ENCODE results near the gene NECAB2.
A peak's percentile ranks its signal among the peaks of the same experiment; 100 is the strongest.
"Not testable (repeated sequence)": the region's sequence is repeated elsewhere in the genome, so short reads cannot be mapped to it uniquely, and the experiment has no call there.

NECAB2 gene

DNA sequence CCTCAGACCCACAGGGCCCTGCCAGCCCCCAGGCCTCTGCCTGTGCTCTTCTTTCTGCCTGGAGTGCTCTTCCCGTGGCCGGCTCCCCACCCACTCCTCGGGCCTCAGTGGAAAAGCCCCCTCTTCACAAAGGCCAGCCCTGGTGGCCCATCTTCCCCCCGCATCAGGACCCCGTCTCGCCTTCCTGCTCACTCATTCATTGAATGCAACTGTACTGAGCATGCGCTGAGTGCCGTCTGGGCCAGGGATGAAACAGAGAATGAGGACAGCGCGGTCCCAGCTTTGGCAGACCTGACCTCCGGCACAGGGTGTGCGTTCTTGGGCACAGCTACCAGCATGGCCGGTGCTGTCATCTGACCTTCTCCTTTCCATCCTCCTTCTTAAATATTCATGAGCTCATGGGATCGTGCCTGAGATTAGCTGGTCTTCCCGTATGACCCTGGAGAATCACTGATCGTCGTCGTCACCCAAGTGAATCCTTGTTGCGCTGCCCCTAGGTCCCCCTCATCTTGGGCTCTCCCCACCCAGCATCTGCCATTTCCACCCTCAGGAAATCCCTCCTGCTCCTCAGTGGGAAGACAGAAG, 31.4 kb upstream of the NECAB2 start:
- no peak for DNase-seq (ENCODE audit: low spot score)

DNA sequence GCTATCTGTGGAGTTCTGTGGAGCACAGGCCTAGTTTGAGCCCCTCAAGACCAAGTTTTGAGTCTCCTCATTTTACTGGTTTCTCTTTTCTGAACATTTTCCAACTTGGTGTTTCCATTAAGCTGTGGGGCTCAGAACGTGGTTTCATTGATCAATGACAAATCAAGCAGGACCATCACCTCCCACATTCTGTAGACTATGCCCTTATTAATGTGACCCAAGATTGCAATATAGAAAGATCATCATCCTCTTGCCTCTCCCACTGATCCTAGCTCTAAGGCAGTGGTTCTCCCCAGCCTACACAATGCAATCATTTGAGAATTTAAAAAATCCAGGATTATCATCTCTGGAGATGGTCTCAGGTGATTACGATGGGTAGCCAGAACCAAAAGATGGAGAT, 30.8 kb upstream of the NECAB2 start:
- no peak for DNase-seq (ENCODE audit: low spot score)

DNA sequence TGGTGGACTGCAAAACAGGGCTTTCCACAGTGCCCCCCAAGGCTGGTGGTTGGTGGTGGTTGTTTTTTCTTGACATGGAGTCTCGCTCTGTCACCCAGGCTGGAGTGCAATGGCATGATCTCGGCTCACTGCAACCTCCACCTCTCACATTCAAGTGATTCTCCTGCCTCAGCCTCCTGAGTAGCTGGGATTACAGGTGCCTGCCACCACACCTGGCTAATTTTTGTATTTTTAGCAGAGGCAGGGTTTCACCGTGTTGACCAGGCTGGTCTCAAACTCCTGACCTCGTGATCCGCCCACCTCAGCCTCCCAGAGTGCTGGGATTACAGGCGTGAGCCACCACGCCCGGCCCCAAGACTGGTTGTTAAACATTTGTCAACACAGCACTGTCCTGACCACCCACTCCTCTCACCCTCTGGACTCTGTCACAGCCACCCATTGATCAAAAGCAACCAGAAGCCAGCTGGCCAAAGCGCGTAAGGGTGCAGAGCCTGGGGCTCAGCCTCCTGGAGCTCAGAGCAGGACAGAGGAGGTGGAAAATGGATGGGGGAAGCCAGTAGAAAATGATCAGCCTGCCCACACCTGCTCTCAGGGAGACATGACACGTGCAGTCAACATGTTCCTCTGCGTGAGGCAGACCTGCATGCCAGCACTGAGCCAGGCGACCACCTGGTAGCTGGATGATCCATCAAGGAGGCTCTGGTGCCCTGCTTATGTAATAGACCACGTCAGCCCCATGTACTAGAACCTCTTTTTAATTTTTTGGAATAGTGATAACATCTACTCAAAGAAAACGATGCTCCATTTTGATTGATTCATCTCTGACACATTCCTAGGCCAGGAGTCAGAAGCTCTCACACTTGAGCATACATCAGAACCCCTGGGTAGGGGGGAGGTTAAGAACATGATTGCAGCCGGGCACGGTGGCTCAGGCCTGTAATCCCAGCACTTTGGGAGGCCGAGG, 29.8 kb upstream of the NECAB2 start:
- DNase-seq (ENCODE audit: low spot score), result no peak

DNA sequence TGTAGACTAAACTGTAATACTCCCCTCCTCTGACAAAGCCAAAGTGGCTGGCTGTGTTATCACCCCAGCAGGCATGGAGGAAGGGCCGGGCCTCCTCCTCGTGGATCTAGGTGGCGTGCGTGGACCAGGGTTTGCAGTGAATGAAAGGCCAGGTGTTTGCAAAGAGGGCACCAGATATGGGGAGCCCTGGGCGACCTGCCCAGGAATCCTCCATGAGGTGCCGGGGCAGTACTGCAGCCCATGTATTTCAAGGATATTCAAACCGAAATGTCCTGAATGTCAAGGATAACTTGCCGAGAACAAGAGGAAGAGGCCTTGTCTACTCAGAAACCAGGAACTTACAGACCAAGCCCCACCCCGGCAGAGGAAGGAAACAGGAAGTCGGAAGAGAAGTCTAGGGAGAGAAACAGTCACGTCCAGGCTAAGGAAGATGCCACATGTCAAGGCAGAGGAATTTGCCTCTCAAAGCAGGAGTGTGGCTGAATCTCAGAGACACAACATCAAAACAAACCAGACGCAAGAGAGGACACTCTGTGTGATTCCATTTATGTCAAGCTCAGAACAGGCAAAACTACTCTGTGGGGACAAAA, 28.7 kb upstream of the NECAB2 start:
- no peak for DNase-seq (ENCODE audit: low spot score)

DNA sequence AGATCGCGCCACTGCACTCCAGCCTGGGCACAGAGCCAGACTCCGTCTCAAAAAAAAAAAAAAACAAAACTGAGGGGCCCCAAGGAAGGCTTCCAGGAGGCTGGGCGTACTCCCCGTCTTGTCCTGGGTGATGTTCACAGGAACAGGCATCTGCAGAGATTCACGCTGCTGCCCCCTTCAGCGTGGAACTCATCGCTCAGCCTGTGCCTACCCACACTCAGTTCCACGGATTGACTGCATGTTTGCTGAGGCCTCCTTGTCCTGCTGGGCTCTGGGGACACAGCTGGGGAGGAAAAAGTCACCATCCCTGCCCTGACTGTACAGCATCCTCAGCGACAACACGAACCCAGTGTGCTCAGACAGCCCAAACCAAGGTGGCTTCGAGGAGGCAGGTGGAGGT, 27.9 kb upstream of the NECAB2 start:
- DNase-seq (ENCODE audit: low spot score), result no peak

DNA sequence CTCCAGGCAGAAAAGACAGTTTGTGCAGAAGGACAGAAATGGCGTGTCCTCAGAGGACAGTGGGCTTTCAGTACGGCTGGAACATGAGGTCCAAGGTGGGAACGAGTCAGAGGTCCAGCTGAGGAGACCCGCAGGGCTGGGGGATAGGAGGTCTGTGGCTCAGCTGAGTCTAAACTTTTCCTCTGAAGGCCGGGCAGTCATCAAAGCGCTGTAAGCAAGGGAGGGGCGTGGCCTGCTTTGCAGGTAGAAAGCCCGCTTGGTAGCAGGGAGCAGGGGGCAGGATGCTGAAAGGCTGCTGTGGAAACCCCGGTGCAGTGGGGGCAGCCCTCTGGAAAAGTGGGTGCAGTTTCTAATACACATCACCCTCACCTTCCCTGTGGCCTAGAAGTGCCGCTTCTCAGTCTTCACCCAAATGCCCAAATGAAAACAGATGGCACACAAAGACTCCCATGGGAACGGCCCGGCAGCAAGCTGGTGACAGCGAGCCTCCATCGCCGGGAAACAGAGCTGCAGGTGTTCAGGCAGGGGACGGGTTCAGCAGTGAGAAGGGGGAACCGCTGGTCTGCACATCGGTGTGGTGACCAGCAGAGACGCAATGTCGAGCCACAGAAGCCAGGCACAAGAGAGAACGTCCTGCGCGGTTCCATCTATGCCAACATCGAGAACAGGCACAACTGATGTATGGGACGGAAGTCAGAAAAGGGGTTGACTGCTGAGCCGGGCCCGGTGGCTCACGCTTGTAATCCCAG, 27.2 kb upstream of the NECAB2 start:
- DNase-seq (ENCODE audit: low spot score), result no peak

DNA sequence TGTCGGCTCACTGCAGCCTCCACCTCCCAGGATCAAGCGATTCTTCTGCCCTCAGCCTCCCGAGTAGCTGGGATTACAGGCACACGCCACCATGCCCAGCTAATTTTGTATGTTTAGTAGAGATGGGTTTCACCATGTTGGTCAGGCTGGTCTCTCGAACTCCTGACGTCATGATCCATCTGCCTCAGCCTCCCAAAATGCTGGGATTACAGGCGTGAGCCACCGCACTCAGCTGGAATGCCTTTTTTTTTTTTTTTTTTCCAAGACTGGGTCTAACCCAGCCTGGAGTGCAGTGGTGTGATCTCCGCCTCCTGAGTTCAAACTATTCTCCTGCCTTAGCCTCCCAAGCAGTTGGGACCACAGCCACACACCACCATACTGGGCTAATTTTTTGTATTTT, 26.5 kb upstream of the NECAB2 start:
- DNase-seq (ENCODE audit: low spot score), result not testable (repeated sequence)

DNA sequence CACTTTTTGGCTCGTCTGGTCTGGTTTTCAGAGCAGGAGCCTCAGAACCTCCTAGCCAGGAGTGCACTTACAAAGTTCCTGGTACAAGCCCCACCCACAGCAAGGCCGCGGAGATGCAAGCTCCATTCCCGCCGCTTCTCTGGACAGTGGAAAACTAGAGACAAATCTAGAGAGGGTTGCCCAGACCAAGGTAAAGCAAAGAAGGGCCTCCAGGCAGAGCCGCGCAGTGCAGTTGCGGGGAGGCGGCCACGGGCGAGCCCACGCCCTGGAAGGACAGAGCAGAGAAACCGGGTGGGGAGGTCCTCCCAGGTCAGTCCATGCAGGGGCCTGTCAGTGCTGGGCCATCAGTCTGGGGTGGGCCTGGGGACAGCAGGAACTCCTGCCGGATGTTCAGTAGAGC, 26.0 kb upstream of the NECAB2 start:
- no peak for DNase-seq (ENCODE audit: low spot score)

DNA sequence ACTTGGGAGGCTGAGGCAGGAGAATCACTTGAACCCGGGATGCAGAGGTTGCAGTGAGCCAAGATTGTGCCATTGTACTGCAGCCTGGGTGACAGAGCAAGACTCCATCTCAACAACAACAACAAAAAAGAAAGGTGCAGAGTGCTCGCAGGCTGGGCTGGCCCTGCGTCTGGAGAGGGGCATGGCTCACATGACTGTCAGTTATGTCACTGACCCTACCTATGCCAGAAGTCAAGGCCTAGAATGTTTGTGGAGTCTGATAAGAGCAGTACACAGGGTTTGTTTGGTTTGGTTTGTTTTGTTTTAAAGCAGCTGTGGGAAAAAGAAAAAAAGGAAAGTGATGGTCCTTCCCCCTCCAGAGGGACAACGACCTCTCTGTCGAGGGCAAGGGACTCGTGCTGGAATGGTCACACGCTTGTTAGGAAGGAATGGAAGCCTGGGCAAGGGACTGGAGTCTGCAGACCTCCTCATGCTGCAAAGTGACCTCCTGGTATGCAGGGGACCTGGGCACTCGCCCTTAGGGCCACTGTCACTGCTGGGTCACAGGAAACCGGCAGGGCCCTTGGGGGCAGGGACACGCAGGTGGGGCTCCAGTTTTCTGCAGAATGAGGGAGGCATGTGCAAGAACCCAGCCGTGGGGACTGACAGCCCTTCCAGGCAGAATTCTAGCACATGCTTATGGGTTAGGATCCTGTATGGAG, 25.1 kb upstream of the NECAB2 start:
- DNase-seq (ENCODE audit: low spot score), result no peak

DNA sequence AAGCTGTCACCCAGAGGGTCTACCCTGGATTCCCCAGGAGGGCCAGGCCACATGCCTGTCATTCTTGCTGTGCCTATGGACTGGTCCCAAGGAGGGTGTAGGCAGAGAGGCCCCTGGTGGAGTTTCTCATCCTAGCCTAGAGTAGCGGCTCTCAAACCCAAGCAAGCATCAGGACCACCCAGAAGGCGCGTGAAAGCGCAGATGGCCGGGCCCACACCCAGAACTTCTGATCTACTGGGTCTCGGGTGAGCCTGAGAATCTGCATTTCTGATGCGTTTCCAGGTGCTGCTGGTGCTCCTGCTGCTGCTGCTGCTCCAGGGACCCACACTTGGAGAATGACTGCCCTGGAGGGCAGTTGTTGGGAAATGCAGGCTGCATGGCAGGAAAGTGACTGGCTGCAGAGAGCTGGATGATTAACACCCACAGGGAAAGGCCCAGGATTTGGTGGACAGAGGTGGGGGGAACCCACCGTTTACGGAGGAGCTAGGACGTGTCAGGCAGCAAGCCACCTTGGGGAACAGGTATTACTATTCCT, 24.5 kb upstream of the NECAB2 start:
- DNase-seq (ENCODE audit: low spot score), result no peak

DNA sequence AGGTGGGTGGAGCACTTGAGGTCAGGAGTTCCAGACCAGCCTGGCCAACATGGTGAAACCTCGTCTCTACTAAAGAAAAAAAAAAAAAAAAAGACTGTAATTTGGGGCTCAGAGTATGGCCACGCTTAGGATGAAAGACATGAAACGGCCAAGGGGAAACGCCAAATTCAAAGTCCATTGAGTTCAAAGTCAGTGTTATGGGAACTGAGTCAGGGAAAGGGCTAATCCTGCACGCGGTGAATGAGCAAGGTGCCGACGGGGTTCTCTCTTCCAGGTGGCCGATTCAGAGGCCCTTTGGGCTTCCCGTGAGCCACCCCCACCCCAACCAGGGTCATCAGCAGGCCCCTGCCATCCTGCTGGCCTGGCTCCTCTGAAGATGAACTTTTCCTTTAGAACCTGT, 22.5 kb upstream of the NECAB2 start:
- no peak for DNase-seq (ENCODE audit: low spot score)

DNA sequence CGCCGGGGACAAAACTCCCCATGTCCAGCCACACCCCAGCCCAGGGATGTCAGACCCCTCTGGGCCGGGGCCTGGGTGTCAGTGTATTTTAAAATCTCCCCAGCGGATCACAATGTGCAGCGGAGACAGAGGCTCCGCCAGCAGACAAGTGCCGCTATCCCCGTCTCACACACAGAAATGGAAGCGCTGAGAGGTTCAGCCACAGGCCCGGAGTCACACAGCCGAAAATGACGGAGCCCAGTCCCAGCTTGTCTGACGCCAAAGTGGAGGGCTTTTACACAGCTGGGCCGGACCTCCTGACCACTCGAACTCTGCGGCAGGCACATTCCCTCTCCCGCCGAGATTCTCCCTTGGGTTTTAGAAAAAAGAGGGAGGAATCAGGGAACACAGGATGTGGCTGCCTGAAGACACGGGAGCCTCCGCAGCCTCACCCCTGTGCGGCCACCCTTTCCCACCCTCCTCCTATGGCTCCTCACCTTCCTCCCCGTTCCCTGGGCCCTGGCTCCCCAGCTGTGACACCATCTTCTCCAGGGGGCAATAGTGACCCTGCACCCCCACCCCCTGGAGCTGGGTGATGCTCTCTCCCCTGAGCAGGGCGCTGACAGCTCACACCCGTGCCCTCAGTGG, 21.8 kb upstream of the NECAB2 start:
- no peak for DNase-seq (ENCODE audit: low spot score)

DNA sequence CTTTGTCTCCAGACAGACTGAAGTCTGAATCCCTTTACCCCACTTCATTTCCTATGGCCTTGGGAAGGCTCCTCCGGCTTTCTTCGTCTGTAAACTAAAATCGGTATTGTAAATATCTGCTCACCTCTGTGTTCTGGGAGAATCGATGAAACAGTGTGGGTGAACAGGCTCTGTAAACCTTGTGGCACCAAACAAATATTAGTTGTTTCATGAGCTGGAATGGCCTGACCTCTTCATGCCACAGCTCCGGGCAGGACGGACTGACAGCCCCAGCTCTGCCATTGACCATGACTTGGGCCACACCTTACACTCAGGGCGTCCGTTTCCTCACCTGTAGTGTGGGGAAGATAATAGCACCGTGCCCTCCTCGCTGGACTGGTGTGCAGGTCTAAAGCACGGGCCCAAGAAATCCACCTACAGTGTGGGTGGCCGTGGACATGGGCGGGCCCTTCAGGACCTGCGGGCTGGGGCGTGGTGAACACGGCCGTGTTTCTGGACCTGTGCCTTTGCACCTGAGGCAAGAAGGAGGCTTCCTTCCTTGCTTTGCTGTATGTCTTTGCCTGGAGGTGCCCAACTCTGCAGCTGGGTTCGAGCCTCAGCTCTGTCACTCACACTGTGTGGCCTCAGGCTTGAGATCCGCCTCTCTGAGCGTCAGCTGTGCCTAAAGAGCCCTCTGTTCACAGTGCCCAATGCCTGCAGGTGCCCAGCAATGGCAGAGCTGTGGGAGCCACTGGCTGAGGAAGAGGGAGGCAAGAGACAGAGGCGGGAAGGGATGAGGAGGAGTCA, 21.1 kb upstream of the NECAB2 start:
- DNase-seq (ENCODE audit: low spot score), result no peak

DNA sequence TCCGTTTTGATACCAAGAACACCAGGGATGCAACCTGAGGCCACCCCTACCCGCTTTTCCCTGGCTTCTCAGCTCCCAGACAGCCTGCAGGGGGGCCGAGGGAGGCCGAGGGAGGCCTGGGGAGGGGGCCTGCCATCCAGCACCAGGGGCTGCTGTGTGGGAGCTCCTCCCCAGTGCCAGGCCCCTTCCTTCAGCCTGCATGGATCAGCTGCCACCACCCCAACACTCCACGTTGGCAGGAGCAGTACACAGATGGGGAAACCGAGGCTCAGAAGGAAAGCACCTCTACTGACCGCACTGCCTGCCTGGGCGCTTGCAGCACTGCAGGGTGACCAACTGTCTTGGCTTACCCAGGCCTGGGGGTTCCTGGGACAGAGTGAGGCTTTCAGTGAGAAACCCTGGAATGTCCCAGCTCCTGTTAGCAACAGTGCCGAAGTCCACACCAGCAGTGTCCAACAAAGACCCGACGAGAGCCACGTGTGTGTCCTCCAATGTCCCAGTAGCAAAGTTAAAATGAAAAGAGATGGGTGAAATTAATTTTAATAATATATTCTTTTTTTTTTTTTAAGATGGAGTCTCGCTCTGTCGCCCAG, 20.3 kb upstream of the NECAB2 start:
- DNase-seq (ENCODE audit: low spot score), result no peak

DNA sequence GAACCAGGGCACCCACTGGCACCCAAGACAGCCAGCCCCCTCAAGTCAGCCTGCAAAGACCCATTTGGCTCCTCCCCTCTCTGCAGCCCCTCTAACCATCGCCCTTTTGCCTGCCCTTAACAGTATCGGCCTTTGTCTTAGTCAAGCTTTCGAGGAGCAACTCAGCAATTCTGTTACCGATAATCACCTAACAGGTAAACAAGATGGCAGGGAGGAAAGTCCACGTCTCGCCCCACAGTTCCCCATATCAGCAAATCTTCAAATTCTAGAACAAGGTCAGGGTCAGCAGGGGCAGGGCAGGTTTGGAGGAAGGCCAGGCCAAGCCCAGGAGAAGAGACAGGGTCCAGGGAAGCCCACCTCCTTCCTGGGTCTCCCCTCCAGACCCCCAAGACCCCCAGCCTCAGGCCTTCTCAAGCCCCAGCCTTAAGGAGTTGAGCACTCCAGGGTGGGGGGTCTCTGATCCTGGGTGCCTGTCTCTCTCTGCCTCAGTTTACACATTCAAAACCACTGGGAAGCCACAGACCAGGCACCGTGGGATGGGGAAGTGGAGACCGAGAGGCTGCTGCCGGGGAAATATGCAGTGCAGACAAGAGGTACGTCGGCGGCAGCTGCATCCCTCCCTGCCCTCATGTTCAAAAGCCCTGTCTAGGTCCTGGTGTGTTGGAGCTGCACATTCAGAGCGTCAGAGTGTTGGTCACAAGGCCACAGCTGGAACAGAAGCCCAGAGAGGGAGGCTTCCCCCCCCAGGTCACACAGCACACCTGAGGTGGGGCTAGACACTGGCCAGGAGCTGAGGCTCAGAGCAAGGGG, 18.9 kb upstream of the NECAB2 start:
- DNase-seq (ENCODE audit: low spot score), result no peak

DNA sequence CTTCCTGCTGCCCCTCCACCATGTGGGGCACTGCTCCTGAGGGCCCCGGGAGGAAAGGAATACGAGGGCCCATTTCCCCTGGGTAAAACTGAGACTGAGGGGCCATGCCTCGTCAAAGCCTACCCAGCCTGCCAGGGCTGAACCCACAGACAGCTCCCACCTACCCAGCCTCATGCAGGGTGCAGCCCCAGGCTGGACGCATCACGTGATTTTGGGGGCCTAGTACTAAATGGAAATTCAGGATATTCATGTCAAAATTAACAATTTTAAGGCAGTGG, 18.4 kb upstream of the NECAB2 start:
- DNase-seq (ENCODE audit: low spot score), result no peak

DNA sequence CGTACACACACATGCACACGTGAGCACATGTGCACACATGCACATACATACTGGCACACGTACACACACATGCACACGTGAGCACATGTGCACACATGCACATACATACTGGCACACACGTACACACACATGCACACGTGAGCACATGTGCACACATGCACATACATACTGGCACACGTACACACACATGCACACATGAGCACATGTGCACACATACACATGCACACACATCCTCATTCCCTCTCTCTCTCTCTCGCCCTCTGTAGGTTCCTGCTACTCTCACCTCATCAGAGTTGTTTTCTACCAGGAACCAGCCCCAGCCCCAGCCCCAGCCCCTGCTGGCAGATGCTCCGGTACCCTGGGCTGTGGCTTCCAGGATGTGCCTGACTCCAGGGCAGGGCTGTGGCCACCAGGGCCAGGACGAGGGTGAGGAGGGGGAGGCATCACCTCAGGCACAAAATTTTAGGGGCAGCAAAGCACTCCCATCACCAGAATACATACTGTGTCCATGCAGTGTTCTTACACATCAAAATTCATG, 17.1 kb upstream of the NECAB2 start:
- DNase-seq (ENCODE audit: low spot score), result not testable (repeated sequence)

DNA sequence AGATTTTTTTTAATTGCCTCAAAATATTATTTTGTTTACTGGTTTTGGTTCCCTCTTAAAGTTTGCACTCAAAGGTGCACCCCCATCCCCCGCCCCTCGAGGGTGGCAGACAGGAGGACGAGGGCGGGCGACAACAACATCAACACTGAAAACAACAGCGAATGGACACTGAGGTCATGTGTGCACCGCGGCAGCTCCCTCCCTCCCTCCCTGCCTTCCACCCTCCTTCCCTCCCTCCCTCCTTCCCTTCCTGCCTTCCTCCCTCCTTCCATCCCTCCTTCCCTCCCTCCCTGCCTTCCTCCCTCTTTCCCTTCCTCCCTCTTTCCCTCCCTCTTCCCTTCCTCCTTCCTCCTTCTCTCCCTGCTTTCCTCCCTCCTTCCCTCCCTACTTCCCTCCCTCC, 16.5 kb upstream of the NECAB2 start:
- no peak for DNase-seq (ENCODE audit: low spot score)

DNA sequence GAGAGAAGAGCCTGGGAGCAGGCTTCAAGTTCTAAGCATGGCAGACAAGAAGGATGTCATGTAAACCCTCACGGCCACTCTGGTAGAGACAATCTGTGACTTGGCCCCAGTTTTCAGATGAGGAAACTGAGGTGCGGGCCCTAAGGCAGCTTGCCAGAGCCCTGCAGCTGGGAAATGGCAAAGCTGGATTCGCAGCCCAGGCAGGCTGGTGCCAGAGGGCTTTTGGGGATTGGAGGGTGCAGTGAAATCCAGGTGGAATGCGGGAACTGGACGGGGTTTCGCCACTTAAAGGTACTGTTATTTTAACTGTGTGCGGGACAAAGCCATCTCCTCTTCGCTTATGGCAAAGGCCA, 15.5 kb upstream of the NECAB2 start:
- DNase-seq (ENCODE audit: low spot score), result peak; percentile 47

Data from AG08395 (cell line).